ENCODE measurements around the gene SH2D3A. TPM values are rescaled to one million over a fixed set of nuclear protein-coding genes. Genes with fewer than 3 reads are reported as not detected.

SH2D3A gene
- total RNA-seq, 1 donor from 2014 or later, result not detected

- Mint-ChIP-seq H3K27me3 (ENCODE audit: low read depth) (peaks cover 3% of the 10 kb centered on the region), H3K36me3 (ENCODE audit: low read depth) (no peaks in the 10 kb centered on the region), H3K9me3 (no peaks in the 10 kb centered on the region), H3K4me3 (peak overlapping the region; percentile 77), H3K4me1 (peaks cover 36% of the 10 kb centered on the region), H3K27ac (ENCODE audit: unreplicated experiment) (no peak overlapping the region)
- TF ChIP-seq, protein P1, sequence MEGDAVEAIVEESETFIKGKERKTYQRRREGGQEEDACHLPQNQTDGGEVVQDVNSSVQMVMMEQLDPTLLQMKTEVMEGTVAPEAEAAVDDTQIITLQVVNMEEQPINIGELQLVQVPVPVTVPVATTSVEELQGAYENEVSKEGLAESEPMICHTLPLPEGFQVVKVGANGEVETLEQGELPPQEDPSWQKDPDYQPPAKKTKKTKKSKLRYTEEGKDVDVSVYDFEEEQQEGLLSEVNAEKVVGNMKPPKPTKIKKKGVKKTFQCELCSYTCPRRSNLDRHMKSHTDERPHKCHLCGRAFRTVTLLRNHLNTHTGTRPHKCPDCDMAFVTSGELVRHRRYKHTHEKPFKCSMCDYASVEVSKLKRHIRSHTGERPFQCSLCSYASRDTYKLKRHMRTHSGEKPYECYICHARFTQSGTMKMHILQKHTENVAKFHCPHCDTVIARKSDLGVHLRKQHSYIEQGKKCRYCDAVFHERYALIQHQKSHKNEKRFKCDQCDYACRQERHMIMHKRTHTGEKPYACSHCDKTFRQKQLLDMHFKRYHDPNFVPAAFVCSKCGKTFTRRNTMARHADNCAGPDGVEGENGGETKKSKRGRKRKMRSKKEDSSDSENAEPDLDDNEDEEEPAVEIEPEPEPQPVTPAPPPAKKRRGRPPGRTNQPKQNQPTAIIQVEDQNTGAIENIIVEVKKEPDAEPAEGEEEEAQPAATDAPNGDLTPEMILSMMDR (conservative IDR thresholded peaks at IDR 0.05), result no peak
- no peak for DNase-seq (ENCODE audit: low read depth, low spot score)
Observed at GRCh38 chr19:6744381-6745301, 22.6 kb downstream of the SH2D3A start.

- Mint-ChIP-seq H3K4me3 (peak overlapping the region; percentile 77), H3K27ac (ENCODE audit: unreplicated experiment) (peak overlapping the region; percentile 68), H3K9me3 (no peaks in the 10 kb centered on the region), H3K36me3 (ENCODE audit: low read depth) (no peaks in the 10 kb centered on the region), H3K4me1 (peaks cover 42% of the 10 kb centered on the region), H3K27me3 (ENCODE audit: low read depth) (peaks cover 3% of the 10 kb centered on the region)
- TF ChIP-seq, protein P1 (conservative IDR thresholded peaks at IDR 0.05), result no peak
- DNase-seq (ENCODE audit: low read depth, low spot score), result no peak
Observed at GRCh38 chr19:6743714-6744380, 23.4 kb downstream of the SH2D3A start.

DNA sequence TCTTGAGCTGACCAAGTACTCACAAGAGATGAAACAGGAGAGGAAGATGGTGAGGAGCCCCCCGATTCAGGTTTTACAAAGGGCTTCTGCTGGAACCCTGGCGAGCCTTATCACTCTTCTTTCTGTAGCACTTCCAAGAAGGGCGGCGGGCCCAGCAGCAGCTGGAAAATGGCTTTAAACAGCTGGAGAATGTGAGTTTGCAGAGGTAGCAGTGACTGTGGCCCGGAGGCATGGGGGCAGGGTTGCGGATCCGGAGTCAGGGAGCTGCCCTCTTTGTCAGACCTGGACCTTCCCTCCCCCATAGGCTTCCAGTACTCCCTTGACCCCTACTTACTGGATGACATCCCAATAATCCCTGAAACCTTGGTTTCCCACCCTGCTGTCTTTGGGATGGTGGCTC lies 24.2 kb downstream of the SH2D3A start:
- Mint-ChIP-seq H3K4me3 (peak overlapping the region; percentile 77), H3K4me1 (peaks cover 49% of the 10 kb centered on the region), H3K27ac (ENCODE audit: unreplicated experiment) (no peak overlapping the region), H3K36me3 (ENCODE audit: low read depth) (no peaks in the 10 kb centered on the region), H3K27me3 (ENCODE audit: low read depth) (peaks cover 3% of the 10 kb centered on the region), H3K9me3 (no peaks in the 10 kb centered on the region)
- DNase-seq (ENCODE audit: low read depth, low spot score), result no peak
- TF ChIP-seq, protein P1 (conservative IDR thresholded peaks at IDR 0.05), result no peak

- Mint-ChIP-seq H3K27ac (ENCODE audit: unreplicated experiment) (no peak overlapping the region), H3K4me3 (peak overlapping the region; percentile 89), H3K9me3 (no peaks in the 10 kb centered on the region), H3K36me3 (ENCODE audit: low read depth) (no peaks in the 10 kb centered on the region), H3K4me1 (peaks cover 67% of the 10 kb centered on the region), H3K27me3 (ENCODE audit: low read depth) (peaks cover 5% of the 10 kb centered on the region)
- TF ChIP-seq, protein P1 (conservative IDR thresholded peaks at IDR 0.05), result no peak
- DNase-seq (ENCODE audit: low read depth, low spot score), result peak; percentile 37
Observed at GRCh38 chr19:6740589-6741343, 26.5 kb downstream of the SH2D3A start.

DNA sequence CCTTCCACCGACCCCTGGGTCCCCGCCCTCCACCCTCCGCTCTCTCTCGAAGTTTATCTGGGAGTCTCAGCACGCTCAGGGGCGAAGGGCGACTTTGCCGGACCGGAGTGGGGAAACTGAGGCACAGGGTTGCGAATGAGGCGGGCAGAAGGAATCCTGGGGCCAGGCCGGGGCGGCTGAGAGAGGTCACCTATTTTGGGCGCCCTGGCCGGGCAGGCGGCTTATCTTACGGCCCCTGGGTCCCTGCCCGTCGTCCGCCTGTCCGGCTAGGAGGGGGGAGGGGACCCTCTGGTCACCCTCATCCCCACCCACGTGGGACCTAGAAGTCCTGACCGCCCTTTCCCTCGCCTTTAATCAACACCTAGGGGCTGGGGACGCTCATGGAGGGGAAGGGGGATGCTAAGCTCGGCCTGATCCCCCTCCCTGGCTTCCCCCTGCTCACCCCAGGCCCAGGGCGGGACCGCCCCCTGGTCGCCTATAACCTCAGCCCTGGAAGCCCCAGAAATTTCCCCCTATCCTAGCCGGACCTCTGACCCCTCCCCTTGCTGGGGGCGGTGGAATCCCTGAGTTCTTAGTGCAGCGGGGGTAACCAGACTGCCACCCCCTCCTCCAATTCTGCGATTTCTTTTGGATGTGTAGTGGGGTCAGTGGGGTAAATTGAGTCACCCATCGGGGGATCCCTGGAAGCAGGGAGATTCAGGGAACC lies 27.2 kb downstream of the SH2D3A start:
- Mint-ChIP-seq H3K4me3 (peak overlapping the region; percentile 89), H3K4me1 (peaks cover 63% of the 10 kb centered on the region), H3K9me3 (no peaks in the 10 kb centered on the region), H3K27me3 (ENCODE audit: low read depth) (peaks cover 5% of the 10 kb centered on the region), H3K27ac (ENCODE audit: unreplicated experiment) (no peak overlapping the region), H3K36me3 (ENCODE audit: low read depth) (no peaks in the 10 kb centered on the region)
- TF ChIP-seq, protein P1 (conservative IDR thresholded peaks at IDR 0.05), result no peak
- peak; percentile 27 for DNase-seq (ENCODE audit: low read depth, low spot score)
